Calu3 (cell line): Measurements from ENCODE around the gene GATB. TPM values are rescaled to one million over a fixed set of nuclear protein-coding genes. Genes with fewer than 3 reads are reported as not detected.

Experiments used
- BruUV-seq: library from RNA; stranded (reverse); fragments of 400-500 nt; replicated peaks from 2 replicates; lab custom pipeline; 2021; lab: Mats Ljungman, UMichigan
- CTCF ChIA-PET: fragments of 300-600 bp; sonication (Branson Sonifier 250); formaldehyde crosslinking; loops from one replicate; lab custom pipeline; 2022; ENCODE audit warnings: antibody characterized with exemption; lab: Charles Lee
- DNase-seq: peaks from one replicate; pipeline ENCODE4 v3.0.0; 2022
- H3K27ac Mint-ChIP-seq: one replicate; pipeline ENCODE4 v1.8.0; 2022; ENCODE audit warnings: mixed read lengths; ENCODE audit not compliant: unreplicated experiment
- H3K27me3 Mint-ChIP-seq: one replicate; pipeline ENCODE4 v1.8.0; 2022; ENCODE audit warnings: mixed read lengths; ENCODE audit not compliant: unreplicated experiment
- H3K36me3 Mint-ChIP-seq: one replicate; pipeline ENCODE4 v1.8.0; 2022; ENCODE audit warnings: mild to moderate bottlenecking, moderate library complexity, mixed read lengths; ENCODE audit not compliant: insufficient read depth, unreplicated experiment
- H3K4me1 Mint-ChIP-seq: one replicate; pipeline ENCODE4 v1.8.0; 2022; ENCODE audit warnings: mild to moderate bottlenecking, low read depth, mixed read lengths; ENCODE audit not compliant: unreplicated experiment
- H3K4me3 Mint-ChIP-seq: one replicate; pipeline ENCODE4 v1.8.0; 2022; ENCODE audit warnings: mild to moderate bottlenecking, low read depth, moderate library complexity, mixed read lengths; ENCODE audit not compliant: unreplicated experiment
- H3K9me3 Mint-ChIP-seq: one replicate; pipeline ENCODE4 v1.8.0; 2022; ENCODE audit warnings: low read depth, mixed read lengths; ENCODE audit not compliant: unreplicated experiment
- intact Hi-C: fragments of 100-400 bp; cut with micrococcal nuclease; formaldehyde crosslinking; loops from one replicate; pipeline ENCODE4 v1.10.0; 2022; ENCODE audit not compliant: unreplicated experiment
- total RNA-seq: library from RNA; stranded (reverse); gene quantifications from 2 replicates; pipeline ENCODE4 v1.2.3, GENCODE V29; 2022
- TF ChIP-seq, protein P1 (sequence below): fragments of 200-600 bp; IDR thresholded peaks from one replicate; pipeline ENCODE4 v1.8.0; 2022; ENCODE audit warnings: antibody characterized with exemption; ENCODE audit not compliant: unreplicated experiment

GATB gene
- total RNA-seq, 1 experiment from 2014 or later: 11.6 TPM

DNA sequence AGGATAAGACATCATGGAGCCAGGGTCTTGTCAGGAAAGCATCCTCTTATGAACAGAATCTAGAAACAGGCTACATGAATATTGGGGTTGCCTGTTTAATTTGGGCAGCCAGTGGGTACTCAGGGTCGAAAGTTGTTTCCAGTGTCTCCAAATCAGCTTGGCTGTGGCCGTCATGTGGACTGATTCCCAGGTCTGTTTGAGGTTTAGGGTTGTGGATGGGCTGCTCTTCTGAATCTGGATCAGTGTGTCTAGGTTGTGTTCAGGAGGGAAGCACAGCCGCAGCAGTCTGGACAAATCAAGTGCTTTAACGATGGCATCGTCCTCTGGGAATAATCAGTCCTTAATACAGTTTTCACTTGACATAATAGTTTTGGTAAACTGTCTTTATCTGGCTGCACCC is 94.3 kb downstream of the GATB start:
- H3K9me3 Mint-ChIP-seq: no peaks in the 10 kb centered on the region
- no peaks in the 10 kb centered on the region for H3K4me1 Mint-ChIP-seq
- H3K36me3 Mint-ChIP-seq: no peaks in the 10 kb centered on the region
- H3K27ac Mint-ChIP-seq: no peak overlapping the region
- TF ChIP-seq, protein P1, sequence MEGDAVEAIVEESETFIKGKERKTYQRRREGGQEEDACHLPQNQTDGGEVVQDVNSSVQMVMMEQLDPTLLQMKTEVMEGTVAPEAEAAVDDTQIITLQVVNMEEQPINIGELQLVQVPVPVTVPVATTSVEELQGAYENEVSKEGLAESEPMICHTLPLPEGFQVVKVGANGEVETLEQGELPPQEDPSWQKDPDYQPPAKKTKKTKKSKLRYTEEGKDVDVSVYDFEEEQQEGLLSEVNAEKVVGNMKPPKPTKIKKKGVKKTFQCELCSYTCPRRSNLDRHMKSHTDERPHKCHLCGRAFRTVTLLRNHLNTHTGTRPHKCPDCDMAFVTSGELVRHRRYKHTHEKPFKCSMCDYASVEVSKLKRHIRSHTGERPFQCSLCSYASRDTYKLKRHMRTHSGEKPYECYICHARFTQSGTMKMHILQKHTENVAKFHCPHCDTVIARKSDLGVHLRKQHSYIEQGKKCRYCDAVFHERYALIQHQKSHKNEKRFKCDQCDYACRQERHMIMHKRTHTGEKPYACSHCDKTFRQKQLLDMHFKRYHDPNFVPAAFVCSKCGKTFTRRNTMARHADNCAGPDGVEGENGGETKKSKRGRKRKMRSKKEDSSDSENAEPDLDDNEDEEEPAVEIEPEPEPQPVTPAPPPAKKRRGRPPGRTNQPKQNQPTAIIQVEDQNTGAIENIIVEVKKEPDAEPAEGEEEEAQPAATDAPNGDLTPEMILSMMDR: no peak
- no peak for DNase-seq
- intact Hi-C loops: no loop called here
- H3K4me3 Mint-ChIP-seq: no peak overlapping the region
- BruUV-seq: no TSS peak
- no peaks in the 10 kb centered on the region for H3K27me3 Mint-ChIP-seq
- CTCF ChIA-PET: no interaction called here

DNA sequence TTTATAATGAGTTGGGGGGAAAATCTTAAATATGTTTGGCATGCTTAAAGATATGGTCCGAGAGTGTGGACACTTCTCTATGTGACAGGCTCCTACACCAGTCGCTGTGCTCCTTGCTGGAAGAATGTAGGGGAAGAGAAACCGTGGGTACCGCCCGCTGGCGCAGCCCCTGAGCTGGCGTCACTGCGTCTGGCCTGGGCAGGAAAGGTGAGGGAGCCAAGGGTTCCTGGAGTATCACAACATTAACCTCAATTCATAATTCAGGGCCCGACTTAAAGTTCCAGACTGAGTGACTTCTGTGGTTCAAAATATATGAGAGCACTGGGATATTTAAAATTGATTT is 95.1 kb downstream of the GATB start:
- no peak overlapping the region for H3K27ac Mint-ChIP-seq
- H3K27me3 Mint-ChIP-seq: no peaks in the 10 kb centered on the region
- no peak for DNase-seq
- TF ChIP-seq, protein P1: no peak
- no peaks in the 10 kb centered on the region for H3K36me3 Mint-ChIP-seq
- no TSS peak for BruUV-seq
- intact Hi-C loops: no loop called here
- no peaks in the 10 kb centered on the region for H3K9me3 Mint-ChIP-seq
- no peak overlapping the region for H3K4me3 Mint-ChIP-seq
- H3K4me1 Mint-ChIP-seq: no peaks in the 10 kb centered on the region
- CTCF ChIA-PET: no interaction called here

DNA sequence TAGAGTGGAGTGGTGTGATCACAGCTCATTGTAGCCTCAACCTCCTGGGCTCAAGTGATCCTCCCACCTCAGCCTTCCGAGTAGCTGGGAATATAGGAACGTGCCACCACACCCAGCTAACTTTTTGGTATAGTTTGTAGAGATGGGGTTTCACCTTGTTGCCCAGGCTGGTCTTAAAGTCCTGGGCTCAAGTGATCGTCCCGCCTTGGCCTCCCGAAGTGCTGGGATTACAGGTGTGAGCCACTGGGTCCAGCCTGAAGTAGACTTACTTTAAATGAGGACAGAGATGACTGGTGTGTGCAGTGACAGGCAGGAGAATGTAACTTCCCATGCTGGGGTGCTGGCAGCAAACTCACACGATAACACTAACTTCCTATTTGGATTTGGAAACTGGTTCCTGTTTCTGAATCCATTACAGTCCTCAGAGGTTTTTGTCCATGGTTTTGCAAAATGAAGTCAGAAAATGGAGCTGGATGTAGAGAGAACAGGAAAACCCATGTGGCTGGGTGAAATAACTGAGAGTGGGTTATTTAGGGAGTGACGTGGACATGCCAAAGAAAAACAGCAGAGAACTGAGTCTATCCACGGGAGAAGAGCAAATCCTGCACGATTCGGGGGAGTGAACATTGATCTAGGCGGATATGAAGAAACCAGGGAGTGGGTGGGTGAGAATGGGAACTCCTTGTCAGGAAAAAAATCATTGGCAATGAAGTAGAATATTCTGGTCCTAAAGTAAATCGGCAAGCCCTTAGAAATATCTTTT is 95.6 kb downstream of the GATB start:
- CTCF ChIA-PET: no interaction called here
- no peak for DNase-seq
- no peaks in the 10 kb centered on the region for H3K27me3 Mint-ChIP-seq
- H3K27ac Mint-ChIP-seq: no peak overlapping the region
- no peaks in the 10 kb centered on the region for H3K9me3 Mint-ChIP-seq
- TF ChIP-seq, protein P1: no peak
- BruUV-seq: no TSS peak
- no peaks in the 10 kb centered on the region for H3K36me3 Mint-ChIP-seq
- intact Hi-C loops: no loop called here
- H3K4me1 Mint-ChIP-seq: no peaks in the 10 kb centered on the region
- H3K4me3 Mint-ChIP-seq: no peak overlapping the region

DNA sequence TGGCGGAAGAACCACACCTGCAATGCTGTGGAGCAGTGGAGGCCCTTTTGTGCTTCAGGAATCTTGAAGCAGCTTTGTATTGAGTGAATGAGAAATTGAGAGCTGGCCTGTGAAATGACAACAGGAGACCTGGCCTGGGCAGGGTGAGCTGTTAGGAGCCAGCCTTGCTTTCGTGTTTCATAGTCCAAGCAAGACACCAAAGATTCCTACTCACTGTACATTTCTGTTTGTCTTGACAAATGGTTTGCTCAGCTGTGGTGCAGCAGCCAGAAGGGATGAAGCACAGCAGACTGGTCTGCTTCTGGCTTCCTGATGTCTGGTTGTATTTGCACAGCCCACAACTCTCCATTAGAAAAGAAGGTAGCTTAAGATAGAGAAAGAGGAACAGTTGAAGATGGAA is 96.5 kb downstream of the GATB start:
- intact Hi-C loops: no loop called here
- Mint-ChIP-seq H3K36me3 (no peaks in the 10 kb centered on the region), H3K4me3 (no peak overlapping the region), H3K27ac (no peak overlapping the region), H3K4me1 (no peaks in the 10 kb centered on the region), H3K27me3 (no peaks in the 10 kb centered on the region), H3K9me3 (no peaks in the 10 kb centered on the region)
- TF ChIP-seq, protein P1: no peak
- no peak for DNase-seq
- BruUV-seq: no TSS peak
- CTCF ChIA-PET: no interaction called here
